Left forelimb (tissue), 1 donor: ENCODE data around the gene RAB40B.

Source experiments
- DNase-seq: peaks from one replicate; pipeline ENCODE4 v3.0.0-alpha.2; 2018; ENCODE audit warnings: low spot score

The RAB40B gene

DNA sequence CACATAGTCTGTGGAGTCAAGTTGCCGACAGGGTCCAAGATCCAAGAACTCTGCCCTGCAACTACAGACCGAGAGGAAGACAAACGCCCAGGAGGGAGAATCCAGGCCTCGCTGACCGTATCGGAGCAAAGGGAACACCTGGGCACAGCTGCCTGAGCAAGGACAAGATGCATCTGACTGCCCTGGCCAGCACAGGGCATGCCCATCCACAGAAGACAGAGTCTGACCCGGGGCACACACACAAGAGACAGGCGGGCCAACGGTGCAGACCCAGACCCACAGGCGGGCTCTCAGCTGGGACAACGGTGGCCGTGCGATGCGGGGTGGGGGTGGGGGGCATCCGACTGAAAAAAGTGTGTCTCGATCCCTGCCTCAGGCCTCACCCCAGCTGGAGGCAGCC lies 6.2 kb downstream of the RAB40B start:
- no peak for DNase-seq

DNA sequence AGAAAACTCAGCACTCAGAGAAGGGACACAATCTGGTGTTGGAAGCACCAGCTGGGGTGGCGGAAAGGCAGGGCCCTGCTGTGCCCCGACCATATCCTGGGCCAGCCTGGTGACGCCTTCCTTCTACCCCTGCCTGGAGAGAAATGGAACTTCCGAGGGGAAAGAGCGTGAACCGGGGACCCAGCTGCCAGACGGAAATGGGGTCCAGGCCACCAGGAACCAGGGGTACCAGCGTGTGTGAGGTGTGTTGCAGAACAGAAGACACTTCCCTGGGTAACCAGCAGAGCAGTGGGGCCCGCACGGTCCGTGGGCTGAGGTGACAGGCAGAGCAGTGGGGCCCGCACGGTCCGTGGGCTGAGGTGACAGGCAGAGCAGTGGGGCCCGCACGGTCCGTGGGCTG lies 6.8 kb downstream of the RAB40B start:
- no peak for DNase-seq

- no peak for DNase-seq
Measured at GRCh38 chr17:82690786-82691489, 7.6 kb downstream of the RAB40B start.

DNA sequence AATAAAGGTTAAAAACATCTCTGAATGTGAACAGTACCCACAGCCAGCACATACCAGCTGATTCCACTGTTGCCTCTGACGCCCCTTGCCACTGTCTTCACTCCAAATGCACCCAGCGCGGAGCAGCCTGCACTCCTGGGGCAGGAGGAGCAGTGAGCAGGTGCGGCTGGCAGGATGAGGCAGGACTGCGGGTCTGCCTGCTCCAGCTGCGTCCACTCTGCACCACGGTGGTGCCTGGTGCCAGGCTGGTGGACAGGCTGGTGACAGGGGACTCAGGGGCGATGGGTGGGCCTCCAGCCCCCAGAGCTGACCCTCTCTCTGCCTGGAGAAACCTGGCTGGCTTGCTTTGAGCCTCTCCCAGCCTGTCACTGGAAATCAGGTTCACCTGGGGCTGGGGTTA lies 9.4 kb downstream of the RAB40B start:
- no peak for DNase-seq

GRCh38 chr17:82687871-82688270 lies 10.6 kb downstream of the RAB40B start:
- DNase-seq, result no peak

DNA sequence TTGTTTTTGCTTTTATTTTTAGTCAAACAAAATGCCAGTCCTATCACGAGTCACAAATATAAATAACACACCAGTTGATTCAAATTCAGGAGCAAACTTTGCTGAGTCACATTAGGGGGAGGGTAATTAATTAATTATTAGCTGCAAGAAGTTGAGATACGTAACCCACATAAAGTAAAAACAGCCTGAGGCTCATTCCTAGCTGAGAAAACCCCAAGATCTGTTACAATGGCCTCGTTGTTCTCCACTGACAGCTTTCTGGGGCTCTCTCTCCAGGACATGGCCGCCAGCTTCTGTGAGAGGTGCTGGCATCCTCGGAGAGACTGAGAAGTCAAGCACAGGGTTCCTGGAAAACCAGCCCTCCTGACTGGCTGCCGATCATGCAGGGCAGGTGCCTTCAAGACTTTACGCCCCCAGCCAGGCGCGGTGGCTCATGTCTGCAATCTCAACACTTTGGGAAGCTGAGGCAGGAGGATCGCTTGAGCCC lies 11.1 kb downstream of the RAB40B start:
- no peak for DNase-seq

- no peak for DNase-seq
Measured at GRCh38 chr17:82686366-82687324, 11.9 kb downstream of the RAB40B start.

DNA sequence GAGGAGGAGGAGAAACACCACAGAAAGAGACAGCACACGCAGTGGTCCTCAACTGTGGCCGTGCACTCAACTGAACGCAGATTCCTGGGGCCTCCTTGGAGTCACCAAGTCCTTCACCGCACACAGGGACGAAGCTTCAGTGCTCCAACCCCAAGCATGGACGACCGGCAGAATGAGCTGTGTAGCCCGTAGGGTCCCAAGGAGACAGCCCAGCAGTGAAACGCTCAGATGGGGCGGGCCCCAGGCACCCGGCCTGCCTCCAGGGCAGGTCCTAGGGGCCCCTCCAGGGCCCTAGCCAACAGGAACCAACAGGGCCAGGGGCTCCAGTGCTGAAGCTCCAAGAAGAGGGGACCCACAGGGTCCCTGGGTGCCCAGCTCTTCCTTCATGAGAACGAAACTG lies 13.2 kb downstream of the RAB40B start:
- no peak for DNase-seq

DNA sequence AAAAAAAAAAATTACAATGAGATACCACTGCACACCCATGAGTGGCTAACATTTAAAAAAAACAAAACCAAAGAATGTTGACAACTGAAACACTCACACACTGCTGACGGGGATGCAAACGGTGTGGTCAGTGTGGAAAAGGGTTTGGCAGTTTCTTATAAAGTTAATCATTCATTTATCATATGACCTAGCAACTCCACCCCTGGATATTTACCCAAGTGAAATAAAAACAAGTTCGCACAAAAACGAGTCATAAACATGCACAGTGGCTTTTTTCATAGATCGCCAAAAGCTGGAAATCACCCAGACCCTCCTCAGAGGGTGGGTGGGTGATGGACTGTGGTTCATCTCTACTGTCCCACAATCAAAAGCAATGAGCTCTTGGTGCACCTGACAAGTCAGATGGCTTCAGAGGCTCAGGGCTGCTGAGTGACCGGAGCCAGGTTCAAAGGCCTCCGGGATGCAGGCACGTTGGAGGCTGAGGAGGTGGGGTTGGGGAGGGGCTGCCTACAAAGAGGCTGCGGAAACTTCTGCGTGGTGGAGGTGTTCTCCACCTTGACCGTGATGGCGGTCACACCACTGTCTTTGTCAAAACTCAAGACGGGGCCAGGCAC lies 14.2 kb downstream of the RAB40B start:
- DNase-seq, result no peak

GRCh38 chr17:82683534-82683933 lies 15.0 kb downstream of the RAB40B start:
- DNase-seq, result no peak

DNA sequence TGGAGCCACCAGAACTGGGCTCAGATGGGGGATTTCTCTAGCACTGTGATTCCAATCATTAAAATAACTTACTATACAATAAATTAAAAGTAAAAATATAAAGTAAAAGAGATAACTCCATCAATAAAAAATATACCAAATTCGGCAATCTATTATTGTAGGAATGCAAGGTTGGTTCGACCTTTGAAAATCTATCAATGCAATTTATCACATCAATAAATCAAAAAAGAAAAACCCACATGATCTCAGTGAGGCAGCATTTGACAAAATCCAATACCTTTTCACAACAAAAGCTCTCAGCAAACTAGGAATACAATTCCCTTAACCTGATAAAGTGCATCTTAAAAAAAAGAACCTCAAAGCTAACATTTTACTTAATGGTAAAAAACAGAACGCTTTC lies 17.0 kb downstream of the RAB40B start:
- no peak for DNase-seq

DNA sequence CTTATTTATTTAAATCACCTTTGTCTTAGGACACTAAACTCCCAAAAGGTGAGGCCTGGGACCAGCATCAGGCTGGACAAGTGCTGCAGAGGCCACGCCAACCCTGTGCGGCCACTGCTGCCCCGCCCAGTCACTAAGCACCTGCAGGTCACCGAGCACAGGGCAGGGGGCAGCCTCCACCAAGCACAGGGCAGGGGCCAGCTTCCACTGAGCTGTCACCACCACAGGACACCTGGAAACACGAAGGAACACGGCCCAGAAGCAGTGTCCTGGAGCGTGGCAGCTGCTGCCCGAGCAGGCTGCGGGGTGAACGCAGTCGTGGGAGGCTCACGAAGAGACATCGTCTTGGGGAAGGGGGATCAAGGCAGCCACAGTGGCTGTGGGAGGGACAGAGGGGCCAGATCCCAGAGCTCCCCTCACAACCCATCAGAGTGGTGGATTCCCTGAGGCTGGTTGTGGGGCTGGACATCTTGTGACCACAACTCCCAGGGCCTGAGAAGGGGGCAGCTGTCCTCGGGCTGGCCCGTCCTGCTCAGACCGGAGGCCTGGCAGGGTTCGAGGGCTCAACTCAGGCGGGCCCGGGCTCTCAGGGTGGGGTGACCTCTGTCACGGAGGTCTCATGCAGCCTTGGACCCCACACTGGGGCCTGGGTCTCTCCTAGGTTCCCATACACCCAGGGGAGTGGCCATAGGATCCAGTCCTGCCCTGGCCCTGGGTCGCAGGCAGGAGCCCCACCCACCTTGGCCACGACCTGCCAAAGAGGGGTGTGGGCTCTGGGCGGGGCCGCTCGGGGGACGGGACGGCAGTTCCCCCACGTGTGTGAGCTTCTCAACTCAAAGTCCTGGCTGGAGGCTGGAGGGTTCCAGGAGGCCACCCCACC lies 18.7 kb downstream of the RAB40B start:
- DNase-seq, result no peak

GRCh38 chr17:82678265-82678891 lies 20.1 kb downstream of the RAB40B start:
- no peak for DNase-seq

GRCh38 chr17:82677353-82677925 lies 21.1 kb downstream of the RAB40B start:
- no peak for DNase-seq

GRCh38 chr17:82675476-82676245 lies 22.8 kb downstream of the RAB40B start:
- no peak for DNase-seq

- no peak for DNase-seq
Measured at GRCh38 chr17:82674656-82675475, 23.6 kb downstream of the RAB40B start.

GRCh38 chr17:82670661-82671450 lies 27.6 kb downstream of the RAB40B start:
- no peak for DNase-seq

GRCh38 chr17:82668631-82669099 lies 29.8 kb downstream of the RAB40B start:
- no peak for DNase-seq
